Neural cell (in vitro differentiated cells): ENCODE measurements around the gene CAT.

Experiments
- POLR2AphosphoS5 ChIP-seq: IDR thresholded peaks from 2 replicates; pipeline ENCODE4 v1.6.1; 2012
- RAD21 ChIP-seq: fragments of 450-650 bp; conservative IDR thresholded peaks from 2 replicates; pipeline ENCODE4 v1.6.1; 2014; ENCODE audit warnings: antibody characterized with exemption, mild to moderate bottlenecking, moderate library complexity
- TF ChIP-seq, protein P1 (sequence below): fragments of 450-650 bp; IDR thresholded peaks from 2 replicates; pipeline ENCODE4 v1.5.1; 2014; ENCODE audit warnings: antibody characterized with exemption, mild to moderate bottlenecking, moderate library complexity; ENCODE audit not compliant: poor library complexity, severe bottlenecking
- TF ChIP-seq, protein P2 (sequence below): IDR thresholded peaks from 2 replicates; pipeline ENCODE4 v1.6.1; 2012; ENCODE audit warnings: borderline replicate concordance

DNA sequence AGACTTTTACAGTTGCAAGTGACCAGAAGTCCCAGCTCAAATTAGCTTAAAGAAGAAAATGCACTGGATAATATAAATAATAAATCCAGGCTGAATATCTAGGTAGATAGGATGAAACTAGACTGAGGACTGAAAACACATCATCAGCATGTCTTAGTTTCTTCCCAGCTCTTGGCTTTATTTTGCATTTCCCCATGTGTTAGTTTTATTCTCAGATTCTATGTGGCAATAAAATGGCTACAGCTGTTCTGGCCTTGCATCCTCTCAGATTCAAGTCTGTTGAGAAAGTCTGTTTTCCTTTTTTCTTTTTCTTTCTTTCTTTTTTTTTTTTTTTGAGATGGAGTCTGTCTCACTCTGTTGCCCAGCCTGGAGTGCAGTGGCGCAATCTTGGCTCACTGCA, 22.6 kb upstream of the CAT start:
- TF ChIP-seq, protein P1, sequence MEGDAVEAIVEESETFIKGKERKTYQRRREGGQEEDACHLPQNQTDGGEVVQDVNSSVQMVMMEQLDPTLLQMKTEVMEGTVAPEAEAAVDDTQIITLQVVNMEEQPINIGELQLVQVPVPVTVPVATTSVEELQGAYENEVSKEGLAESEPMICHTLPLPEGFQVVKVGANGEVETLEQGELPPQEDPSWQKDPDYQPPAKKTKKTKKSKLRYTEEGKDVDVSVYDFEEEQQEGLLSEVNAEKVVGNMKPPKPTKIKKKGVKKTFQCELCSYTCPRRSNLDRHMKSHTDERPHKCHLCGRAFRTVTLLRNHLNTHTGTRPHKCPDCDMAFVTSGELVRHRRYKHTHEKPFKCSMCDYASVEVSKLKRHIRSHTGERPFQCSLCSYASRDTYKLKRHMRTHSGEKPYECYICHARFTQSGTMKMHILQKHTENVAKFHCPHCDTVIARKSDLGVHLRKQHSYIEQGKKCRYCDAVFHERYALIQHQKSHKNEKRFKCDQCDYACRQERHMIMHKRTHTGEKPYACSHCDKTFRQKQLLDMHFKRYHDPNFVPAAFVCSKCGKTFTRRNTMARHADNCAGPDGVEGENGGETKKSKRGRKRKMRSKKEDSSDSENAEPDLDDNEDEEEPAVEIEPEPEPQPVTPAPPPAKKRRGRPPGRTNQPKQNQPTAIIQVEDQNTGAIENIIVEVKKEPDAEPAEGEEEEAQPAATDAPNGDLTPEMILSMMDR: no peak
- TF ChIP-seq RAD21: no peak
- TF ChIP-seq, protein P2, sequence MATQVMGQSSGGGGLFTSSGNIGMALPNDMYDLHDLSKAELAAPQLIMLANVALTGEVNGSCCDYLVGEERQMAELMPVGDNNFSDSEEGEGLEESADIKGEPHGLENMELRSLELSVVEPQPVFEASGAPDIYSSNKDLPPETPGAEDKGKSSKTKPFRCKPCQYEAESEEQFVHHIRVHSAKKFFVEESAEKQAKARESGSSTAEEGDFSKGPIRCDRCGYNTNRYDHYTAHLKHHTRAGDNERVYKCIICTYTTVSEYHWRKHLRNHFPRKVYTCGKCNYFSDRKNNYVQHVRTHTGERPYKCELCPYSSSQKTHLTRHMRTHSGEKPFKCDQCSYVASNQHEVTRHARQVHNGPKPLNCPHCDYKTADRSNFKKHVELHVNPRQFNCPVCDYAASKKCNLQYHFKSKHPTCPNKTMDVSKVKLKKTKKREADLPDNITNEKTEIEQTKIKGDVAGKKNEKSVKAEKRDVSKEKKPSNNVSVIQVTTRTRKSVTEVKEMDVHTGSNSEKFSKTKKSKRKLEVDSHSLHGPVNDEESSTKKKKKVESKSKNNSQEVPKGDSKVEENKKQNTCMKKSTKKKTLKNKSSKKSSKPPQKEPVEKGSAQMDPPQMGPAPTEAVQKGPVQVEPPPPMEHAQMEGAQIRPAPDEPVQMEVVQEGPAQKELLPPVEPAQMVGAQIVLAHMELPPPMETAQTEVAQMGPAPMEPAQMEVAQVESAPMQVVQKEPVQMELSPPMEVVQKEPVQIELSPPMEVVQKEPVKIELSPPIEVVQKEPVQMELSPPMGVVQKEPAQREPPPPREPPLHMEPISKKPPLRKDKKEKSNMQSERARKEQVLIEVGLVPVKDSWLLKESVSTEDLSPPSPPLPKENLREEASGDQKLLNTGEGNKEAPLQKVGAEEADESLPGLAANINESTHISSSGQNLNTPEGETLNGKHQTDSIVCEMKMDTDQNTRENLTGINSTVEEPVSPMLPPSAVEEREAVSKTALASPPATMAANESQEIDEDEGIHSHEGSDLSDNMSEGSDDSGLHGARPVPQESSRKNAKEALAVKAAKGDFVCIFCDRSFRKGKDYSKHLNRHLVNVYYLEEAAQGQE: no peak
- TF ChIP-seq POLR2AphosphoS5: no peak
